Measurements from ENCODE around the gene FTO. TPM values are rescaled to one million over a fixed set of nuclear protein-coding genes. Genes with fewer than 3 reads are reported as not detected.

The FTO gene
- total and polyA plus RNA-seq, 5 donors from 2014 or later, result 58.6 to 97.6 (median 93.4) TPM

GRCh38 chr16:54050459-54051210 is 346.7 kb downstream of the FTO start:
- Histone ChIP-seq H3K27me3 (ENCODE audit: control insufficient read depth, insufficient read depth, low read length) (no peaks in the 10 kb centered on the region), H3K4me3 (ENCODE audit: low read depth, low read length) (no peak overlapping the region), H3K27ac (ENCODE audit: insufficient read depth, low read length, poor library complexity, severe bottlenecking) (no peak overlapping the region), H3K36me3 (ENCODE audit: control insufficient read depth, insufficient read depth, low read length) (no peaks in the 10 kb centered on the region), H3K9me3 (ENCODE audit: control insufficient read depth in 2 of 2, low read length in 2 of 2) (no peaks in the 10 kb centered on the region), H3K4me1 (ENCODE audit: control insufficient read depth, insufficient read depth, low read length, poor library complexity, severe bottlenecking) (no peaks in the 10 kb centered on the region)
- no peak for DNase-seq
- no peak for ATAC-seq (ENCODE audit: low read depth in 2 of 2)
- H3K27me3 Mint-ChIP-seq, result no peaks in the 10 kb centered on the region
- no peak overlapping the region for H3K27ac Mint-ChIP-seq
- H3K4me1 Mint-ChIP-seq, result peaks cover 0 to 7% (median 3%) of the 10 kb centered on the region in 4 donors
- H3K9me3 Mint-ChIP-seq, result peaks cover 0 to 2% (median 0%) of the 10 kb centered on the region in 7 donors
- H3K4me3 Mint-ChIP-seq, result no peak overlapping the region
- peaks cover 2% of the 10 kb centered on the region for H3K36me3 Mint-ChIP-seq

DNA sequence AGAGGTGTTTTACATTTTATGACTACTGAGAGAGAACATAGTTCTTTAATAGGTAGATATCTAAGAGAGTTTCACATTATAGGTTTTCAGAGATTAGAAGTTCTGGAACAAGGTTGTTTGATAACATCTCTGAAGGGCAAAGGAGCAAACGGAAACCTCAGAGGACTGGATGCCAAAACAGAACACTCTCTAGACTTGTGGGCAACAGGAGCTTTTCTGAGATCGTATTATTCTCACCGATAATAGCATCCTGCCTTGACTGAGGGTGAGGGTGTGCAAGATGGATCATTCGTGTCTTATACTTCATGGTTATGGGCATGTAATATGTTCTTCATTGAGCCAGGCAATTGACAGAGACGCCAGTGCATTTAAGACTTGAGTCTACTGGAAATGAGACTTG is 347.9 kb downstream of the FTO start:
- H3K4me3 ChIP-seq (ENCODE audit: low read depth, low read length), result no peak overlapping the region
- Mint-ChIP-seq H3K36me3 (peaks cover 14% of the 10 kb centered on the region), H3K27ac (no peak overlapping the region), H3K4me3 (no peak overlapping the region), H3K4me1 (peaks cover 0 to 7% (median 3%) of the 10 kb centered on the region in 4 donors), H3K9me3 (peaks cover 0 to 2% (median 0%) of the 10 kb centered on the region in 7 donors), H3K27me3 (no peaks in the 10 kb centered on the region)
- no peaks in the 10 kb centered on the region for H3K27me3 ChIP-seq (ENCODE audit: control insufficient read depth, insufficient read depth, low read length)
- no peak overlapping the region for H3K27ac ChIP-seq (ENCODE audit: insufficient read depth, low read length, poor library complexity, severe bottlenecking)
- no peak for ATAC-seq (ENCODE audit: low read depth in 2 of 2)
- H3K4me1 ChIP-seq (ENCODE audit: control insufficient read depth, insufficient read depth, low read length, poor library complexity, severe bottlenecking), result no peaks in the 10 kb centered on the region
- H3K9me3 ChIP-seq (ENCODE audit: control insufficient read depth in 2 of 2, low read length in 2 of 2), result no peaks in the 10 kb centered on the region
- DNase-seq, result no peak
- no peaks in the 10 kb centered on the region for H3K36me3 ChIP-seq (ENCODE audit: control insufficient read depth, insufficient read depth, low read length)

- peaks cover 0 to 2% (median 0%) of the 10 kb centered on the region in 7 donors for H3K9me3 Mint-ChIP-seq
Measured at GRCh38 chr16:54052271-54052670, 348.3 kb downstream of the FTO start.

DNA sequence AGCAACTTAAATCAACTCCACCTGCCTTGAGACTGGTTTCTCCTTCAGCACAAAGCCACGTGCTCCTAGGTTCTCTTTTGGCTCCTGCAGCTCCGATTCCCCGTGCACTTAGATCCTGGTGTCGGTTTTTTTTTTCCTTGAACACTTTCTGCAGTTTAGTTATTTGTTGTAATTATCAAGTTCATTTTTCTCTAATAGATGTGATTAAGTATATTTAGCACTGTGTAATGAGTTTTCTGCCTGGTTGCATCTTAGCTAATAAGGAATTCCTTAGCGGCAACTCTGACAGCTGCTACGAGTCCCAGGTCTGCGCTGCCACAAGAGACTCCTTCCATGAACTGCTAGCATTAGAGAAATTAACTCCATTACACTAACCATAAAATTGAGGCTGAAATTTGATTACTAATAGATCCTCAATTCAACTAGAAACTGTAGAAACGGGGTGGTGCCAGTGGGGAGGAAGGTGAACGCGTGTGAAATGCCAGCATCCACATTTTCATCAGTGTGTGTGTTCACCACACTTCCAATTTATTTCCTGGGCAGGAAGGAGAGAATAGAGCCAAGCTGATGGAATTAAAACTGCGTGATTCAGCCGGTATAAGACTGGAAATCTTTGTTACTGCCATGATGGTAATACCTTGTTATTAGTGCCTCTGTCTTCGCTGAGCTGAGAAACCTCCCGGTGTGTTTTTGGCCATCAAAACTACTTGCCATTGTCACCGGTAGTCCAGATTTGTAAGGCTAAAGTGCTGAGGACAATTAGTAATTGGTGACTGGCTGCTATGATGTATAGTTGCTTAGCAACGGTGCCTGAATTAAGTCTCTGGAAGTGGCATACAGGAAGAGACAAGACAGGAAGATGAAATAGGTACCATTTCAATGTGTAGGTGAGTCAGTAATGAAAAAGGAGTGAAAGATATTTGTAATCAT is 350.2 kb downstream of the FTO start:
- Histone ChIP-seq H3K4me3 (ENCODE audit: low read depth, low read length) (no peak overlapping the region), H3K4me1 (ENCODE audit: control insufficient read depth, insufficient read depth, low read length, poor library complexity, severe bottlenecking) (no peaks in the 10 kb centered on the region), H3K9me3 (ENCODE audit: control insufficient read depth in 2 of 2, low read length in 2 of 2) (no peaks in the 10 kb centered on the region), H3K36me3 (ENCODE audit: control insufficient read depth, insufficient read depth, low read length) (no peaks in the 10 kb centered on the region), H3K27ac (ENCODE audit: insufficient read depth, low read length, poor library complexity, severe bottlenecking) (no peak overlapping the region), H3K27me3 (ENCODE audit: control insufficient read depth, insufficient read depth, low read length) (no peaks in the 10 kb centered on the region)
- H3K27ac Mint-ChIP-seq, result no peak overlapping the region
- H3K4me1 Mint-ChIP-seq, result peaks cover 0 to 7% (median 5%) of the 10 kb centered on the region in 4 donors
- no peak overlapping the region for H3K4me3 Mint-ChIP-seq
- DNase-seq (no peak), ATAC-seq (ENCODE audit: low read depth in 2 of 2) (no peak)
- H3K9me3 Mint-ChIP-seq, result peaks cover 0 to 1% (median 0%) of the 10 kb centered on the region in 7 donors
- no peaks in the 10 kb centered on the region for H3K27me3 Mint-ChIP-seq
- H3K36me3 Mint-ChIP-seq, result peaks cover 14% of the 10 kb centered on the region

More at GRCh38 chr16:54052271-54052670, 348.3 kb downstream of the FTO start:
- H3K4me3 ChIP-seq (ENCODE audit: low read depth, low read length), result no peak overlapping the region
- H3K27ac Mint-ChIP-seq, result no peak overlapping the region
- H3K27me3 Mint-ChIP-seq, result no peaks in the 10 kb centered on the region
- H3K36me3 ChIP-seq (ENCODE audit: control insufficient read depth, insufficient read depth, low read length), result no peaks in the 10 kb centered on the region
- ATAC-seq (ENCODE audit: low read depth in 2 of 2) (no peak), DNase-seq (no peak)
- H3K4me1 Mint-ChIP-seq, result peaks cover 0 to 7% (median 4%) of the 10 kb centered on the region in 4 donors
- H3K36me3 Mint-ChIP-seq, result peaks cover 14% of the 10 kb centered on the region
- H3K27ac ChIP-seq (ENCODE audit: insufficient read depth, low read length, poor library complexity, severe bottlenecking), result no peak overlapping the region
- H3K9me3 ChIP-seq (ENCODE audit: control insufficient read depth in 2 of 2, low read length in 2 of 2), result no peaks in the 10 kb centered on the region
- H3K27me3 ChIP-seq (ENCODE audit: control insufficient read depth, insufficient read depth, low read length), result no peaks in the 10 kb centered on the region
- H3K4me1 ChIP-seq (ENCODE audit: control insufficient read depth, insufficient read depth, low read length, poor library complexity, severe bottlenecking), result no peaks in the 10 kb centered on the region
- H3K4me3 Mint-ChIP-seq, result no peak overlapping the region

DNA sequence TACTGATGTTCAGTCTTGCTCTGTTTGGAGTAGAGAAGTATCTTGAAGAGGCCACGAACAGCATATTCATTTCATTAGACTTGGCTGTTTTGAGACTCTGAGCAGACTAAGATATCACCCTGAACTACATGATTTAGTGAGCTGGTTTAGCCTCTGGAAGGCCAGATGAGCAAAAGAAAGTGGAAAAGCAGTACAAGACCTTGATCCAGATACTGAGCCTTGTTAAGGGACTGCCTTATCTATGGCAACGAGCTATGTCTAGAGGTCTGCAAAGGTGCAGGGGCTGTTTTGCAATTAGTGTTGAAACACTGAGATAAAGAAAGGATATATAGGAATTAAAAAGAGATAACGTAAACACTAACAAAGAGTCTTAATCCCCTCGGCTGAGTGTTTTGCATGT is 351.2 kb downstream of the FTO start:
- H3K4me3 Mint-ChIP-seq, result peak overlapping the region in 1 of 4 donors; percentile 29
- no peaks in the 10 kb centered on the region for H3K27me3 Mint-ChIP-seq
- Histone ChIP-seq H3K4me3 (ENCODE audit: low read depth, low read length) (no peak overlapping the region), H3K36me3 (ENCODE audit: control insufficient read depth, insufficient read depth, low read length) (no peaks in the 10 kb centered on the region), H3K27ac (ENCODE audit: insufficient read depth, low read length, poor library complexity, severe bottlenecking) (no peak overlapping the region), H3K9me3 (ENCODE audit: control insufficient read depth in 2 of 2, low read length in 2 of 2) (no peaks in the 10 kb centered on the region), H3K27me3 (ENCODE audit: control insufficient read depth, insufficient read depth, low read length) (no peaks in the 10 kb centered on the region), H3K4me1 (ENCODE audit: control insufficient read depth, insufficient read depth, low read length, poor library complexity, severe bottlenecking) (no peaks in the 10 kb centered on the region)
- peaks cover 14% of the 10 kb centered on the region for H3K36me3 Mint-ChIP-seq
- no peak overlapping the region for H3K27ac Mint-ChIP-seq
- H3K4me1 Mint-ChIP-seq, result peaks cover 0 to 6% (median 2%) of the 10 kb centered on the region in 4 donors
- H3K9me3 Mint-ChIP-seq, result peaks cover 0 to 1% (median 0%) of the 10 kb centered on the region in 7 donors
- no peak for DNase-seq
- no peak for ATAC-seq (ENCODE audit: low read depth in 2 of 2)

- H3K36me3 Mint-ChIP-seq, result peaks cover 14% of the 10 kb centered on the region
- no peaks in the 10 kb centered on the region for H3K9me3 ChIP-seq (ENCODE audit: control insufficient read depth in 2 of 2, low read length in 2 of 2)
Measured at GRCh38 chr16:54055864-54056263, 351.9 kb downstream of the FTO start.

DNA sequence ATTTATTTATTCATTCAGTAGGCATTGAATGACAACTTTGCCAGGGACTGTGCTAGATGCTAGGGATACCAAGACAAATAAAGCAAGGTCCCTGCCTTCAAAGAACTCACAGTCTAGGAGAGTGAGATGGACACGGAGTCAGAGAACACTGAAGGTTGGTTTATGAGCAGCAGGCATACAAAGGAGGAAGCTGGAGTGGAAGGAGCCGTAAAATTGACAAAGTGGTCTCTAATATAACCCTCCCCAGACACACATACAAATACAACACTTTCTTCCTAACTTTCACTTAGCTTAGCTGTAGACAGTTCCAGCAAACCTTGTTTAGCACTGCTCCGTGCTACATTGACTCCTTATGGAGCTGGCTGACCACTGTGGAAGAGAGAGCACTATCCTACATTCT is 353.0 kb downstream of the FTO start:
- no peaks in the 10 kb centered on the region for H3K36me3 ChIP-seq (ENCODE audit: control insufficient read depth, insufficient read depth, low read length)
- no peaks in the 10 kb centered on the region for H3K27me3 Mint-ChIP-seq
- no peaks in the 10 kb centered on the region for H3K9me3 ChIP-seq (ENCODE audit: control insufficient read depth in 2 of 2, low read length in 2 of 2)
- no peaks in the 10 kb centered on the region for H3K4me1 ChIP-seq (ENCODE audit: control insufficient read depth, insufficient read depth, low read length, poor library complexity, severe bottlenecking)
- no peak overlapping the region for H3K27ac ChIP-seq (ENCODE audit: insufficient read depth, low read length, poor library complexity, severe bottlenecking)
- H3K27ac Mint-ChIP-seq, result no peak overlapping the region
- H3K9me3 Mint-ChIP-seq, result peaks cover 0 to 1% (median 0%) of the 10 kb centered on the region in 7 donors
- peaks cover 19% of the 10 kb centered on the region for H3K36me3 Mint-ChIP-seq
- H3K4me1 Mint-ChIP-seq, result peaks cover 0 to 4% (median 0%) of the 10 kb centered on the region in 4 donors
- no peak overlapping the region for H3K4me3 Mint-ChIP-seq
- no peak for DNase-seq
- no peaks in the 10 kb centered on the region for H3K27me3 ChIP-seq (ENCODE audit: control insufficient read depth, insufficient read depth, low read length)
- no peak overlapping the region for H3K4me3 ChIP-seq (ENCODE audit: low read depth, low read length)
- no peak for ATAC-seq (ENCODE audit: low read depth in 2 of 2)

More at GRCh38 chr16:54055864-54056263, 351.9 kb downstream of the FTO start:
- H3K27ac Mint-ChIP-seq, result no peak overlapping the region
- H3K27ac ChIP-seq (ENCODE audit: insufficient read depth, low read length, poor library complexity, severe bottlenecking), result no peak overlapping the region
- H3K9me3 Mint-ChIP-seq, result peaks cover 0 to 1% (median 0%) of the 10 kb centered on the region in 7 donors
- H3K4me3 Mint-ChIP-seq, result no peak overlapping the region
- ATAC-seq (ENCODE audit: low read depth in 2 of 2), result no peak
- no peaks in the 10 kb centered on the region for H3K36me3 ChIP-seq (ENCODE audit: control insufficient read depth, insufficient read depth, low read length)
- no peak for DNase-seq
- no peaks in the 10 kb centered on the region for H3K27me3 ChIP-seq (ENCODE audit: control insufficient read depth, insufficient read depth, low read length)
- no peaks in the 10 kb centered on the region for H3K4me1 ChIP-seq (ENCODE audit: control insufficient read depth, insufficient read depth, low read length, poor library complexity, severe bottlenecking)
- no peaks in the 10 kb centered on the region for H3K27me3 Mint-ChIP-seq
- no peak overlapping the region for H3K4me3 ChIP-seq (ENCODE audit: low read depth, low read length)
- H3K4me1 Mint-ChIP-seq, result peaks cover 0 to 6% (median 2%) of the 10 kb centered on the region in 4 donors

Measured in CD4-positive, CD25-positive, alpha-beta regulatory T cell (primary cell).